GM18517 (cell line): ENCODE measurements around the gene RNF212B.
"Not testable (repeated sequence)": the region's sequence is repeated elsewhere in the genome, so short reads cannot be mapped to it uniquely, and the experiment has no call there.

Source experiments
- ATAC-seq: cut with Tn5 transposase; IDR thresholded peaks from one replicate; pipeline ENCODE4 v1.9.1; 2021; ENCODE audit warnings: mild to moderate bottlenecking, moderate library complexity; ENCODE audit not compliant: unreplicated experiment

Gene RNF212B, protein sequence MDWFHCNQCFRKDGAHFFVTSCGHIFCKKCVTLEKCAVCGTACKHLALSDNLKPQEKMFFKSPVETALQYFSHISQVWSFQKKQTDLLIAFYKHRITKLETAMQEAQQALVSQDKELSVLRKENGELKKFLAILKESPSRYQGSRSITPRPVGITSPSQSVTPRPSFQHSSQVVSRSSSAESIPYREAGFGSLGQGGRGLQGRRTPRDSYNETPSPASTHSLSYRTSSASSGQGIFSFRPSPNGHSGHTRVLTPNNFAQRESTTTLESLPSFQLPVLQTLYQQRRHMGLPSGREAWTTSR

DNA sequence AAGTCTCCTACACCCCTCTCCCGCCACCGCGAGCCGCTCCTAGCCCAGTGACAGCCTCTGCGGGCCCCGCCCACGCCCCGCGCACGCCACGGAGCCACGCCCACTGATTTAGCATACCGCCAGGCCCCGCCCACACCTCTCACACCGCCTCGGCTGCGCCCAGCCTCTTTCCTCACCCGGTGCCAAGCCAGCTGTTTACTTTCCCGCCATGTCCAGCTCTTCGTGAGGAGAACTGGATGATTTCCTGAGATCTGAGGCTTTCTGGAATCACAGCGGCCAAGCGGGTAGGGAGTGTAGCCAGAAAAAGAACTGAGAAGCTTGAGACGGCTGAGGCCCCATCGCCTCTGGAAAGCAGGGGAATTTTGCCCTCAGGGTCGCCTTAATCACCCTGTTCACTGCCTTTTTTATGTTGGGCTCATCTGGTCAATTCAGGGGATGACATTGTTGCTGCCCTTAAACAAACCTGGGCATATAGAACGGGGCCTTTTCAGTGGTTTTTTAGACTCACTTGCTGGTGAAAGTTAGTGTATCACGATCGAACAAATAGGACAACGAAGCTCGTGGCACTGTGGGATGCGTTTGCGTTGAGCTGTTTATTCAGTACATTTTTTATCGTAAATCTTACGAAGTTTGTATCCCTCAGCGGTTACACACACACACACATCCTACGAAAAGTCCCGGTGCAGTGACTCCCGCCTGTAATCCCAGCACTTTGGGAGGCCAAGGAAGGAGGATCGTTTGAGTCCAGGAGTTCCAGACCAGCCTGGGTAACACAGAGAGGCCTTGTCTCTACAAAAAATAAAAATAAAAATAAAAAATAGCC is at the start of gene RNF212B:
Gene RNF212B (plus strand): TSS at position 165 of the 823 bp plus-strand sequence. CDS start 2,410 bp downstream, outside the sequence.
- no peak for ATAC-seq

DNA sequence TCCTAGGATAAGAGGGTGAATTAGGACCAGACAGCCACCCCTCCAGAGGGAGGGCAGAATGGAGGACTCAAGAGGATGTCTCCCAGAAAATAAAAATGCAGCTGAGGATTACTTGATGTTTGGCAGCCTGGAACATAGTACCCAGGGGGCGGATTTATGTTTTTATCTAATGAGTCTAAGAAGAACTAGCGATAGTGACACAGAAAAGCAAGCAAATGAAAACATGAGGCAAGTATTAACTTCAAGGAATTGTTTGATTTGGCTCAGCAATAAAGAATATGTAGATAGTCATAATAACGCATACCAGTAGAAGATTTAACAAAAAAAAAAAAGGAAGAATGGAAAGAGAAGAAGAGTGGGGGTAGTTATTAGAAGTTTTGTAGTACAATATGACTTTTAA is 44.3 kb upstream of the RNF212B start:
- ATAC-seq = no peak

DNA sequence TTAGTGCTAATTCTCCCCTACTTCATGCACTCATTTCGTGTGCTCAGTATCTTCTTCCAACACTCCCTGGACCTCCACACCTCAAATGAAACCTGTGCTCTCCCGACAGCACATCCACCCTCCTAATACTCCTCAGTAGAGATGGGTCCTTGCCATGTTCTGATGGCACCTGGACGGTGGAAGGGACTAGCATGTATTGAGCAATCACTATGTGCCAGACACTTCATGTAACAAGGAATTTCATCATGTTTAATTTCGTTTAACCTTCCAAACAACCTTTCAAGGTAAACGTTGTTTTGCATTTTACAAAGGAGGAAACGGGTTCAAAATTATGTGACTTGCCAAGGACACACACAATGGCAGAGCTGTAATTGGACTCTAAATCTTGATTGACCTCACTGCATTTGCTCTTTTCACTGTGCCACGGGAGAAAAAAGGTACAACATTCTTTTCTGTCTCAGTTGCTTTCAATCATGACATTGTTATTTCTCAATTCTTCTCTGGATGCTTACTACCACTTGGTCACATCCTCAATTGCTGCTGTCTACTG is 42.1 kb upstream of the RNF212B start:
- no peak for ATAC-seq

DNA sequence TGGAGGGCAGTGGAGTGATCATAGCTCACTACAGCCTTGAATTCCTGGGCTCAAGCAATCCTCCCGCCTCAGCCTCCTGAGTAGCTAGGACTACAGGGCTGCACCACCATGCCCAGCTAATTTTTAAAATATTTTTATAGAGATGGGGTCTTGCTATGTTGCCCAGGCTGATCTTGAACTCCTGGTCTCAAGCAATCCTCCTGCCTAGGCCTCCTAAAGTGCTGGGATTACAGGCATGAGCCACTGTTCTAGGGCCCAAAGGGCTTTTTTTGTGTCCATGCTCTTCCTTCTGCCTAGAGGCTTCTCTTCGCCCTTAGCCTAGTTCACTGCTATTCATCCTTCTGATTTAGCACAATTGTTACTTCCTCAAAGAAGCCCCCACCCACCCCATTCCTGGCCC is 41.2 kb upstream of the RNF212B start:
- not testable (repeated sequence) for ATAC-seq

DNA sequence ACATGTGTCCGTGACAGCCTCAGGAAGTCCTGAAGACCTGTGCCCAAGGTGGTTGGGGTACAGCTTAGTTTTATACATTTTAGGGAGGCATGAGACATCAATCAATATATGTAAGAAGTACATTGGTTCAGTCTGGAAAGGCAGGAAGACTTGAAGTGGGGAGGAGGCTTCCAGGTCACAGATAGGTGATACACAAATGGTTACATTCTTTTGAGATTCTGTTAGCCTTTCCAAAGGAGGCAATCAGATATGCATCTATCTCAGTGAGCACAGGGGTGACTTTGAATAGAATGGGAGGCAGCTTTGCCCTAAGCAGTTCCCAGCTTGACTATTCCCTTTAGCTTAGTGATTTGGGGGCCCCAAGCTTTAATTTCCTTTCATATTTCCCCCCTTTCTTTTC is 38.6 kb upstream of the RNF212B start:
- not testable (repeated sequence) for ATAC-seq

DNA sequence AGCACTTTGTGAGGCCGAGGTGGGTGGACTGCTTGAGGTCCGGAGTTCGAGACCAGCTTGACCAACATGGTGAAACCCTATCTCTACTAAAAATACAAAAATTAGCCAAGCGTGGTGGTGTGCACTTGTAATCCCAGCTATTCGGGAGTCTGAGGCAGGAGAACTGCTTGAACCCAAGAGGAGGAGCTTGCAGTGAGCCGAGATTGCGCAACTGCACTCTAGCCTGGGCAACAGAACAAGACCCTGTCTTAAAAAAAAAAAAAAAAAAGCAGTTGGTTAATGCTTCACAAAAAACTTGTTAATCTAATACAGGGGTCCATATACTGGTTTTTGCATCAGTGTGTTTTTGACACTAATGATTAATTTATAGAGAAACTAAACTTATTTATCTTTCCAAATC is 35.7 kb upstream of the RNF212B start:
- ATAC-seq = no peak

DNA sequence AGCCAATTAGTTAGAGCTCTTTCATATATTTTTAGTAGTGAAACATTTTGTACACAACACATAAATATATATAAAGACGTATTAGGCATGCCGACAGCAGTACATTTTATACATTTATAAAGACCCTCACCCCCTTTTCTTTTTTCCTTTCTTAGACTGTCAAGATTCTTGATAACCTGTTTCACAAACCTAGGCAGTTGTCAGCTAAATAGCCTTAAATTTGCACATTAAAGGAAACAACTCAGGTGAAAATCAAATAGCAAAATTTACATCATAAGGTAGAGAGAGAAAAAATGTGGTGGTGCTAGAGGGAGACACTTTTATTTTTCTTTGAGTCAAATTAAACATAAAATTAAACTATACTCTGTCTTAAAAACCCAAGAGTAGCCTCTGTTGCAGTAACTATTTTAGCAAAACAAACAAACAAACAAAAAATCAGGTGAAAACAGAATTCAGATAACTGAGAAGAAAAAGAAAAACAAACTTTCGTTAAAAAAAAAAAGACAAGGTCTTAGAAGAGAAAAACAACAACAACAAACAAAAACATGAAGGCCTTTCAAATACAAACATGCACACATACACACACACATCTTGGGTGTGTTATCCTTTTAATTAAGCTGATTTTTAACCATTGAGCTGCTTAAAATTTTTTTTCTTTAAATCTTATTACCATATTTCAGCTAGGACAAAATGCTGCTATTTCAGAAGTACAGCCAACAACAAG is 31.2 kb upstream of the RNF212B start:
- no peak for ATAC-seq

DNA sequence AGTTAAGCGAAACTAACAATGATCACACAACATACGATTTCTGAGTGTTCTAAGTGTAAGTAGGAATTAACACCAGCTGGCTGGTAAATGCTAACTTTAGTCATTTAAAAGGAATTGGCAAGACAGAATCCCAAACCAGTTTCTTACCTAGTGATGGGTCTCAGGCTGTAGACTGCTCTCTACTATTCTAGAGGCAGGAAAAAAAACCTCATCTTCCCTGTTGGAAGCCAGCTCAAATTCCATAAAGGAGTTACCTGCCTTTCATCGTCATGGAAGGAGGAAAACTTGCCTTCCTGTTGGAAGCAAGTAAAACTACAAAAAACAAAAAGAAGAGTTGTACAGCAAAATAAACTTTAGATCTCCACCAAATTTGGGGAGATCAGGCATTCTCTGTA is 30.6 kb upstream of the RNF212B start:
- ATAC-seq = no peak

DNA sequence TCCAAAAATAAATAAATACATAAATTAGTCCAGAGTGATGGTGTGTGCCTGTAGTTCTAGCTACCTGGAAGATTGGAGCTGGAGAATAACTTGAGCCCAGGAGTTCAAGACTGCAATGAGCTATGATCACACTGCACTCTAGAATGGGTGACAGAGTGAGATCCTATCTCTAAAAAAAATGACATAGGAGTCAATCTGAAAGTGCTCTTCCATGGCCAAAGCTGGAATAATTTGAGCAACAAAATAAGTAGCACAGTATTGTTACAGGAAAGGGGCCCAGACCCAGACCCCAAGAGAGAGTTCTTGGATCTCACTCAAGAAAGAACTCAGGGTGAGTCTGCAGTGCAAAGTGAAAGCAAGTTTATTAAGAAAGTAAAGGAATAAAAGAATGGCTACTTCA is 29.4 kb upstream of the RNF212B start:
- ATAC-seq = no peak

DNA sequence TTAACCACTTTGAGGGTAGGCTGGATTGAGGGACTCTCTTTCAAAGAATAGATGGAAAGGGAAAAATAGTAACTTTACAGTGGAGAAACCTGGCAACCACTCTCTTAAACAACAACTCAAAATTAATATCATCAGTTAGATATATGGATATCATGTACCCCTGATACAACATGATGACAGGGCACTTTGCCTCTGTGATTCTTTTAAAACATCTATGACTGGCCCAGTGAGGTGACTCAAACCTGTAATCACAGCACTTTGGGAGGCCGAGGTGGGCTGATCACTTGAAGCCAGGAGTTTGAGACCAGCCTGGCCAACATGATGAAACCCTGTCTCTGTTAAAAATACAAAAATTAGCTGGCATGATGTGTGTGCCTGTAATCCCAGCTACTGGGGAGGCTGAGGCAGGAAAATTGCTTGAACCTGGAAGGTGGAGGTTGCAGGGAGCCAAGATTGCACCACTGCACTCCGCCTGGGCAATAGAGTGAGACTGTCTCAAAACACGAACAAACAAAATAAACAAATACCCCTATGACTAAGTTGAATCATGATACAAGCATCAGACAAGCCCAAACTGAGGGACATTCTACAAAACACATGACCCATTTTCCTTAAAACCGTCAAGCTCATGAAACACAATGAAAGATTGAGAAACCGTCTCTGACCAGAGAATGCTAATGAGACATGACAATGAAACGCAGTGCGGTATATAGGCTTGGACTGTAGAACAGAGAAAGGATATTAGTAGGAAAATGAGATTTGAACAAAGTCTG is 27.9 kb upstream of the RNF212B start:
- no peak for ATAC-seq

DNA sequence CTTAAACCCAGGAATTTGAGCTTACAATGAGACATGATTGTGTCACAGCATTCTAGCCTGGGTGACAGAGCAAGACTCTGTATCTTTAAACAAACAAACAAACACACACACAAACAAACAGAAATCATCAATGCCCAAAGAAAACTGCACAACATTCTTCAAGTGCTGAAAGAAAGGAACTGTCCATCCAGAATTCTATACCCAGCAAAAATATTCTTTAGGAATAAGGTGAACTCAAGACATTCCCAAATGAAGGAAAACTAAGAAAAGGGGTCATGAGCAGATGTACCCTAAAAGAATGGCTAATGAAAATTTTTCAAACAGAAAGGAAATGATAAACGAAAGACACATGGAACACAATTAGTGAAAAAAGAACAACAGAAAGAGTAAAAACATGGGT is 22.3 kb upstream of the RNF212B start:
- ATAC-seq = no peak

DNA sequence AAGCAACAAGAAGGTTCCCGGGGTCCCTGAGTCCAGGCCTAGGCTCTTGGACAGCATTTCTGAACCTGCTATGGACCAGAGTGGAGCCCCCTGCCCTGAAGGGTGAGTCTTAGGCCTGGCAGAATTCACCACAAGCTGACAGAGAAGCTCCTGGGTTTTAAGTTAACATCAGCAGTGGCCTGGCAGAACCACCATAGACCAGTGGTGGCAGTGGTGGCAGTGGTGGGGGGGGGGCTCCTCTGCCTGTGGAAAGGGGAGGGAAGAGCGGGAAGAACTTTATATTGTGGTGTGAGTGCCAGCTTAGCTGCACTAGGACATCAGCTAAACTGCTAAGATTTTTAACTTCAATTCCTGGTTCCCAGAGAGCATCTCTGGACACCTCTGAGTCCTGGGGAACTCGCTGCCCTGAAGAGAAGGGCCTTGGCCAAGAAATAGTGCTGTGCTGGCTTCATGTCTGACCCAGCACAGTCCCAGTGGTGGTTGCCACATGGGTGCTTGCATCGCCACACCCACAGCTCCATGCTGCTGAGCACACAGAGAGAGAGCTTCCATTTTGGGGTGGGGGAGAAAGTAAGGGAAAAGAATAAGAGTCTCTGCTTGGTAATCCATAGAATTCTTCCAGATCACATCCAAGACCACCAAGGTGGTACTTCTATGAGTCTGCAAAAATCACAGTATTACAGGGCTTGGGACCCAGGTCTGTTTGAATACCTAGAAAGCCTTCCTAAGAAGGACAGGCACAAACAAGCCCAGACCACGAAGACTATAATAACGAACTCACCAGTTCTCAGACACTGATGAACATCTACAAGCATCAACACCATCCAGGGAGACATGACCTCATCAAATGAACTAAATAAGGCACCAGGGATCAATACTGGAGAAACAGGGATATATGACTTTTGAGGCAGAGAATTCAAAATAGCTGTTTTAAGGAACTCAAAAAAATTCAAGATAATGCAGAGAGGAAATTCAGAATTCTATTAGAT is 20.4 kb upstream of the RNF212B start:
- ATAC-seq = no peak

DNA sequence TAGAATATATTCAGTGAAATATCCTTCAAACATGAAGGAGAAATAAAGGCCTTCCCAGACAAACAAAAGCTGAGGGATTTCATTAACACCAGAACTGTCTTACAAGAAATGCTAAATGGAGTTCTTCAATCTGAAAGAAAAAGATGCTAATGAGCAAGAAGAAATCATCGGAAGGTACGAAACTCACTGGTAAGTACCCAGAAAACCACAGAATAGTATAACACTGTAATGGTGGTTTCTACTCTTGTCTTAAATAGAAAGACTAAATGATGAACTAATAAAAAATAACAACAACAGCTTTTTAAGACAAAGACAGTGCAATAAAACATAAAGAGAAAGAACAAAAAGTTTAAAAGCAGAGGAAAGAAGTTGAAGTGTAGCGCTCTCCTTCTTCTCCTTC is 18.7 kb upstream of the RNF212B start:
- no peak for ATAC-seq

DNA sequence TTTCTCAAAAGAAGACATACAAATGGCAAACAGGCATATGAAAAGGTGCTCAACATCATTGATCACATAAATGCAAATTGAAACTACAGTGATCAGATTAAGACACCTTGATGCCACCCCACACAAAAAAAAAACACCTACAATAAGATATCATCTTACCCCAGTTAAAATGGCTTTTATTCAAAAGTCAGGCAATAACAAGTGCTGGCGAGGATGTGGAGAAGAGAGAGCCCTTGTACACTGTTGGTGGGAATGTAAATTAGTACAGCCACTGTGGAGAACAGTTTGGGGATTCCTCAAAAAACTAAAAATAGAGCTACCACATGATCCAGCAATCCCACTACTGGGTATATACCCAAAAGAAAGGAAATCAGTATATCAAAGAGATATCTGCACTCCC is 12.8 kb upstream of the RNF212B start:
- ATAC-seq = not testable (repeated sequence)

DNA sequence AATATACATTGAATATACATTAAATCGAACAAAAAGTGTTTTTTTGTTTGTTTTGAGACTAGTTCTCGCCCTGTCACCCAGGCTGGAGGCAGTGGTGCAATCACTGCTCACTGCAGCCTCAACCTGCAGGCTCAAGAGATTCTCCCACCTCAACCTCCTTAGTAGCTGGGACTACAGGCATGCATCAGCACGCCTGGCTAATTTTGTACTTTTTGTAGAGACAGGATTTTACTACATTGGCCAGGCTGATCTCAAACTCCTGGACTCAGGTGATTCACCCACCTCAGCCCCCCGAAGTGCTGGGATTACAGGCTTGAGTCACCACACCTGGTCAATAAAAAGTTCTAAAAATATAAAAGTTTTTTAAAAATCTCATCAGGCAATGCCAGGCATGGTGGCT is 10.2 kb upstream of the RNF212B start:
- no peak for ATAC-seq

DNA sequence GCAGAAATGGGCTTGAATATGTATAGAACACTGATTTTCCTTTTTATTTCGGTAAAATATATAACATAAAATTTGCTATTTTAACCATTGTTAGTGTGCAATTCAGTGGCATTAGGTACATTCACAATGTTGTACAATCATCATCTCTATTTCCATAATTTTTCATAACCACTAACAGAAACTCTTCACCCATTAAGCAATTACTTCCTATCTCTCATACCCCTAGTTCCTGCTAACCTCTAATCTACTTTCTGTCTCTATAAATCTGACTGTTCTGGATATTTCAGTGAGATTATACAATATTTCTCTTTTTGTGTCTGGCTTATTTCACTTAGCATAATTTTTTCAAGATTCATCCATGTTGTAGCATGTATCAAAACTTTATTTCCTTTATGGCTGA is 8.9 kb upstream of the RNF212B start:
- ATAC-seq = no peak

DNA sequence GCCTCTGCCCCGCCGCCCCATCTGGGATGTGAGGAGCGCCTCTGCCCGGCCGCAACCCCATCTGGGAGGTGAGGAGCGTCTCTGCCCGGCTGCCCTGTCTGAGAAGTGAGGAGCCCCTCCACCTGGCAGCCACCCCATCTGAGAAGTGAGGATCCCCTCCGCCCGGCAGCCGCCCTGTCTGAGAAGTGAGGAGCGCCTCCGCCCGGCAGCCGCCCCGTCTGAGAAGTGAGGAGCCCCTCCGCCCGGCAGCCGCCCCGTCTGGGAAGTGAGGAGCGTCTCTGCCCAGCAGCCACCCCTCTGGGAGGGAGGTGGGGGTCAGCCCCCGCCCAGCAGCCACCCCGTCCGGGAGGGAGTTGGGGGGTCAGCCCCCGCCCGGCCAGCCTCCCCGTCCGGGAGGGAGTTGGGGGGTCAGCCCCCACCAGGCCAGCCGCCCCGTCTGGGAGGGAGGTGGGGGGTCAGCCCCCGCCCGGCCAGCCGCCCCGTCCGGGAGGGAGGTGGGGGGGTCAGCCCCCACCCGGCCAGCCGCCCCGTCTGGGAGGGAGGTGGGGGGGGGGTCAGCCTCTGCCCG is 5.4 kb upstream of the RNF212B start:
- ATAC-seq = not testable (repeated sequence)

DNA sequence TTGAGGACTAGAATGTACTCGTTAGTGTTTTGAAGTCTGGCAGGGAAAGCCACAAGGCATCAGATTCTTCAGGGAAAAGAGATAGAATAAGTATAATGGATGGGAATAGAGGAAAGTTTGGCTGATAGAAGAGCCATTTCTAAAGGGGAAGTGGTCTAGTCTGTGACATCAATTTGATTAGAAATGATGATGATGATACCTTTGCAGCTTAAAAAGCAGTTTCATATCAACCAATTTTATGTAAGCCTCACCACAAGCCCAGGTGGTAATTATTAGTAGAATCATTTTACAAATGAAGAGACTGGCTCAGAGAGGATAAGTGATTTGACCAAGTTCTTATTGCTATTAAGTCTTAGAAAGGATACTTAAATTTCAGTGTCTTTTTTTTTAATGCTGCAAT is 2.9 kb downstream of the RNF212B start:
- ATAC-seq = no peak

DNA sequence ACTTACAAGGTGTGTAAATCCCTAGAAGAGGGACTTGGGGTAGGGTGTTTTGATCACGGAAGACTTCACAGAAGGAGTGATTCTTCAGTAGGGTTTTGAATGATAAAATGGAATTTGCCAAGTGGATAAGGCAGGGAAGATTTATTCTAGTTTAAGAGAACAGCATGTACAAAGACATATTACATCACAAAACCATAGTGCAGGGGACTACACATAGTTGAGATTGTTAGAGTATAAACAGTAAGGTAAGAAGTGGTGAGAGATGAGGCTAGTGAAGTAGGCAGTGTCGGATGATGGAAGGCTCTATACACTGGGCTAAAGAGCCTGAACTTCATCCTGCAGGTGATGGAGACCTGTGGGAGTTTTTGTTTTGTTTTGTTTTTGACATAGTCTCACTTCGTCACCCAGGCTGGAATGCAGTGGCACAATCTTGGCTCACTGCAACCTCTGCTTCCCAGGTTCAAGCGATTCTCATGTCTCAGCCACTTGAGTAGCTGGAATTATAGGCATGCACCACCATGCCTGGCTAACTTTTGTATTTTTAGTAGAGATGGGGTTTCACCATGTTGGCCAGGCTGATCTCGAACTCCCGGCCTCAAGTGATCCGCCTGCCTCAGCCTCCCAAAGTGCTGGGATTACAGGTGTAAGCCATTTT is 3.5 kb downstream of the RNF212B start:
- ATAC-seq = not testable (repeated sequence)
